GM21526 (cell line): Measurements from ENCODE around the gene SIM2.
"Not testable (repeated sequence)": the region's sequence is repeated elsewhere in the genome, so short reads cannot be mapped to it uniquely, and the experiment has no call there.

Source experiments
- ATAC-seq: cut with Tn5 transposase; IDR thresholded peaks from one replicate; pipeline ENCODE4 v1.9.1; 2021; ENCODE audit warnings: moderate library complexity; ENCODE audit not compliant: unreplicated experiment, low FRiP score

Gene SIM2, protein sequence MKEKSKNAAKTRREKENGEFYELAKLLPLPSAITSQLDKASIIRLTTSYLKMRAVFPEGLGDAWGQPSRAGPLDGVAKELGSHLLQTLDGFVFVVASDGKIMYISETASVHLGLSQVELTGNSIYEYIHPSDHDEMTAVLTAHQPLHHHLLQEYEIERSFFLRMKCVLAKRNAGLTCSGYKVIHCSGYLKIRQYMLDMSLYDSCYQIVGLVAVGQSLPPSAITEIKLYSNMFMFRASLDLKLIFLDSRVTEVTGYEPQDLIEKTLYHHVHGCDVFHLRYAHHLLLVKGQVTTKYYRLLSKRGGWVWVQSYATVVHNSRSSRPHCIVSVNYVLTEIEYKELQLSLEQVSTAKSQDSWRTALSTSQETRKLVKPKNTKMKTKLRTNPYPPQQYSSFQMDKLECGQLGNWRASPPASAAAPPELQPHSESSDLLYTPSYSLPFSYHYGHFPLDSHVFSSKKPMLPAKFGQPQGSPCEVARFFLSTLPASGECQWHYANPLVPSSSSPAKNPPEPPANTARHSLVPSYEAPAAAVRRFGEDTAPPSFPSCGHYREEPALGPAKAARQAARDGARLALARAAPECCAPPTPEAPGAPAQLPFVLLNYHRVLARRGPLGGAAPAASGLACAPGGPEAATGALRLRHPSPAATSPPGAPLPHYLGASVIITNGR

DNA sequence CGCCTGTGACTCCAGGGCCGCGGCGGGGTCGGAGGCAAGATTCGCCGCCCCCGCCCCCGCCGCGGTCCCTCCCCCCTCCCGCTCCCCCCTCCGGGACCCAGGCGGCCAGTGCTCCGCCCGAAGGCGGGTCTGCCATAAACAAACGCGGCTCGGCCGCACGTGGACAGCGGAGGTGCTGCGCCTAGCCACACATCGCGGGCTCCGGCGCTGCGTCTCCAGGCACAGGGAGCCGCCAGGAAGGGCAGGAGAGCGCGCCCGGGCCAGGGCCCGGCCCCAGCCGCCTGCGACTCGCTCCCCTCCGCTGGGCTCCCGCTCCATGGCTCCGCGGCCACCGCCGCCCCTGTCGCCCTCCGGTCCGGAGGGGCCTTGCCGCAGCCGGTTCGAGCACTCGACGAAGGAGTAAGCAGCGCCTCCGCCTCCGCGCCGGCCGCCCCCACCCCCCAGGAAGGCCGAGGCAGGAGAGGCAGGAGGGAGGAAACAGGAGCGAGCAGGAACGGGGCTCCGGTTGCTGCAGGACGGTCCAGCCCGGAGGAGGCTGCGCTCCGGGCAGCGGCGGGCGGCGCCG is at the start of gene SIM2:
SIM2 (plus strand) TSS at position 135 of the 565 bp plus-strand sequence. CDS start 632 bp downstream, outside the sequence.
- no peak for ATAC-seq

DNA sequence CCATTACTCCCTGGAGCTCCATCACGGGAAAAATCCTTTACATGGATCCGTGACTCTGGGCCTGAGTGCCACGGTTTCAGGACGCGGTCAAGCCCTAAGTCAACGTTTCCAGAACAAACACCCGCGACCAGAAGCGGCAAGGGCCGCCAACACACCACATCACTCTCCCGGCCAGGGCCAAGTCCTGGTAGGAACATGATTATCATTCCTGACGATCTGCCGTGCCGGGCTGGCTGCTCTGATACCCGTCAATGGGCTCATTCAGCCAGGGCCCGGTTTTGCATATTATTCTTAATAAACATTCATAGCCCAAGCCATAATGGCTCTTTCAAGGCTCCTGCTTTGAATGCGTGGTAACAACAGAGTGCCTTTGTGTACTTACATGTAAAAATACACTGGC is 44.6 kb upstream of the SIM2 start:
- no peak for ATAC-seq

DNA sequence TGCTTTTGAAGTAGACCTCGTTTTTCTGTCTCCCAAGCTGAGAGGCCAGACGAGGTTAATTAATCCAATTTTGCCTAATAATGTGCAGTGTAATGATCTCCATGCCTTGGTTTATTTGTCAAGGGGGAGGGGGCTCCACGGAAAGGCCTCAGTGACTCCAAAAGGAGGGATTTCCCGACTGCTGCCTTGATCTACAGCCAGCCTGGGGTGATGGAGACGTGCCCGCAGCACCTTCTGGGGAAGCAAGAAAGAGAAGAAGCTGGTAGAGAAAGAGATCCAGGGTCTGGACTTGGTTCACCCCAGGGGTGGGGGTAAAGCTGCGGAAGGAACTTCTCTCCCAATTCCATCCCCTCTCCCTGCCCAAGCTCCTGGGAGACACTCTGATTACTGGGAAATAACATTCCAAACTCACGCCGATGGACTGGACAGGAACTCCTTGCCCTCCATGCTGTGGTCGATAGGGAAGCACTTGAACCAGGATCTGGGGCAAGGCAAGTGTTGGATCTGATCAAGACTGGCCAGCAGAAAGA is 44.1 kb upstream of the SIM2 start:
- ATAC-seq: no peak

DNA sequence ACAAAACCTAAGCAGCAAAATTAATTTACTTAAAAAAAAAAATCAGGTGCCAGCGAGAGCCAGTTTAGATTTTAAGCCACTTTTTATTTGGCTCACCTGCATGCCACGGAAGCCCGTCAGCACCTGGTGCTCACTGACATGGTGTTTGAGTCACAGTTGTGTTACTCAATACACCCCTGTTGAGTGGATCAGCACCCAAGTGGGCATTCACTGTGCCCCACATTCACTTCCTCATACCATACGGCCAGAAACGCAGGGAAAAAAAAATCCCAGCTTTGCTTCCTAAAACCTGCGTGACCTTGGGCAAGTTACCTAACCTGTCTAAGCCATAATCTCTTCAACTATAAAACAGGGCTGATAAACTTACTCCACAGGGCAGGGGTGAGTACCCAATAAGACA is 42.8 kb upstream of the SIM2 start:
- no peak for ATAC-seq

DNA sequence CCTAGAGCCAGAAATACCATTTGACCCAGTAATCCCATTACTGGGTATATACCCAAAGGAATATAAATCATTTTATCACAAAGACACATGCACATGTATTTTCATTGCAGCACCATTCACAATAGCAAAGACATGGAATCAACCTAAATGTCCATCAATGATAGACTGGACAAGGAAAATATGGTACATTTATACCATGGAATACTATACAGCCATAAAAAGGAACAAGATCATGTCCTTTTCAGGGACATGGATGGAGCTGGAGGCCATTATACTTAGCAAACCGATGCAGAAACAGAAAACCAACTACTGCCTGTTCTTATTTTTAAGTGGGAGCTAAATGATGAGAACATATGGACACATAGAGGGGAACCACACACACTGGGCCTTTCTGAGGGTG is 41.6 kb upstream of the SIM2 start:
- not testable (repeated sequence) for ATAC-seq

DNA sequence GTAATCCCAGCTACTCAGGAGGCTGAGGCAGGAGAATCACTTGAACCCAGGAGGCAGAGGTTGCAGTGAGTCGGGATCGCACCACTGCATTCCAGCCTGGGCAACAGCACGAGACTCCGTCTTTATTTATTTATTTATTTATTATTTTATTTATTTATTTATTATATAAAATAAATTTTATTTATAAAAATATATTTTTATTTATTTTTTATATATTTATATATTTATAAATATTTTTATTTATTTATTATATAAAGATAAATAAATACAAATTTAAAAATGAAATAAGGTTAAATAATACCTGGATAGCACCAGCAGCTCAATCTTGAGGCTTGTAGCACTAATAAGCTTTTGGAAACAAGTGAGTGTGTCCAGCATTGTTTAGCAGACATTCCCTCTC is 40.9 kb upstream of the SIM2 start:
- no peak for ATAC-seq

DNA sequence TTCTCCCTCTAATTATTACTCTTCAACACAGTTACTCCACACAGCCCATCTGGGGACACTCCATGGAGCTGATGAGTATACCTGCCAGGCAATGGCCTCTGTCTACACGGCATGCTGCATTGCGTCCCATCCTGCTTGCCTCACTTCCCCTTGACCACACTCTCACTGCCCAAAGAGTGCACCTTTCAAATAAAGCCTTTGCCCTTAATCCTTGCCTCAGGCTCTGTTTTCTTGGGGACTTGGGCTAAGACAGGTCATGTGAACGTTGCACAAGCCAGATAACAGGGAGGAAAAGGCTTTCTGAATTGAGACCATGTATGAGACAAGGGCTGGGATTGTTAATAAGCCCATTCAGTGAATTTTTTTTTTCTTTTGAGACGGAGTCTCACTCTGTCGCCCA is 40.0 kb upstream of the SIM2 start:
- no peak for ATAC-seq

DNA sequence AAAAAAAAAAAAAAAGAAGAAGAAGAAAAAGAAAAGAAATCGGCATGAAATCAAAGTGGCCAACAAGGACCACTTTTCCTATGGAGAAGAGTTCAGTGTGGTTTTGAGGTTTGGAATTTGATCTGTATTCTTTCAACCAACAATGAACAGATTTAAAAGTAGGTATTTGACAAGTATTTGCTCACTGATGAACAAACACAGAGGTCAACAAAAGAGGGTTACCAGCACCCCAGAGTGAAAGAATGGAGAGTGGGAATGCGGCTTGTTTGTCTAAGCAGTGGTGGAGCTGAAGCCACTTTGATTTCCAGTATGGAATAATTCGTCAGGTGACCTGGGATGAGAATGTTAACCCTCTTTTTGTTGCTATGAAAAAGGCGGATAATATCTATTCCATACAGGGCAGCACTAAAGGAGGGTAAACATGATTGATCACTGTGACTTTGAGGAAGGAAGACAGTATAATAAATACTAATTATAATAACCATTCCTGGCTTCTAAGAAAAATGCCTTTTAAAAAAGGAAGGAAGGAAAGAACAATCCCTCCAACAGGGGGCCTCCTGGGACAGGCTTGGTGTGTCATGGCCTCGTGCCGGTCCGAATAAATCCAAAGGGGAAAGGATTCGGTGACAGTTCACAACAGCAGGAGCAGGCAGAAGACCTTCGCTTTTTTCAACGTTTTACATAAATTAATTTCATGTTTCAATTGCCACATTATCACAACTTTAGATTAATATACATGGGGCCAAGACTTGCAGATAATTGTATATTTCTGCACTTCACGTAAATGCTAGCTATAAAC is 37.2 kb upstream of the SIM2 start:
- no peak for ATAC-seq

DNA sequence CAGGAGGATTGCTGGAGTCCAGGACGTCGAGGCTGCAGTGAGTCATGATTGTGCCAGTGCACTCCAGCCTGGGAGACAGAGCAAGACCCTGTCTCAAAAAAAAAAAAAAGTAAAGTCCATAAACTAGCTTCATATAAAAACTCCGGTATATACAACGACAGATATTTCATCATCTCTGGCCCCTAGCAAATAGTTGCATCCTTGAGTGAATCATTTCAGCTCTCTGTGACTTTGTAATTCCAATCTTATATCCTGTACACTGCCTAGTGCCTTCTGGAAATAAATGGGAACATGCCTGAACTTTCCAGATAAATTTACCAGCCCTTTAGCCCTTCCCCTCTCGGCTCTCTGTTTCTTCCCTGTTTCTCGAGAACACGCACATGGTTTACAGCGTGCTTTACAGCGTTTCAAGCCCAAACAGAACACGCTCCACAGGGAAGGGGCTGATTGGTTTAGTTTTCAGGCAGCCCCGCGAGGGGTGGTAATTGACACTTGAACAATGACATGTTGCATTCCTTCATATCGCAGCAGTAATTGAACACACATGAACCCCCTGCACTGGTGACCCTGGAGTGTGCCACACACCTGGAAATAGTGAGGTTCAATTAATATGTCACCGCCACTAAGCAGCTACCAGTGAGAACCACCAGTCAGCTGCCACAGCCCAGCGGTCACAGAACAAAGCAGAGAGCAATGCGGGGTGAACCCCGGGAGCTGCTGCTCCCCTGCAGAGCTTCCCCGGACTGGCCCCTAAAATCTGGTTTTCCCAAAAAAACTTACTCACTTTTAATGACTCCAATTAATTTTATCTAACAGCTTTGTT is 35.7 kb upstream of the SIM2 start:
- ATAC-seq: no peak

DNA sequence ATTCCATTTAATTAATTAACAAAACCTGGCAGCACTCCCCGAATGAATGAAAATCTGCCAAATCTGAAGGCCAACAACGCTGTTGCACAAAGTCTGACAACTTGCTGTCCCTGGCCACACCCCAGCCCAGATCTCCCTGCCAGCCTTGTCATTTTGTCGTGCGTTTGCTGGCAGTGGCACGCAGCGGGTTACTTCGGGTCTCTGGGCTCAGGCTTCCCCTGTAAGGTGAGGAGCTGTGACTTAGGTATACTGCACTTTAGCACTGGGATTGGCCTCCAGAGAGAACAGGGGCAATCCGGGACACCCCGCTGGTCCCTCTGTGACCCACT is 34.3 kb upstream of the SIM2 start:
- no peak for ATAC-seq

DNA sequence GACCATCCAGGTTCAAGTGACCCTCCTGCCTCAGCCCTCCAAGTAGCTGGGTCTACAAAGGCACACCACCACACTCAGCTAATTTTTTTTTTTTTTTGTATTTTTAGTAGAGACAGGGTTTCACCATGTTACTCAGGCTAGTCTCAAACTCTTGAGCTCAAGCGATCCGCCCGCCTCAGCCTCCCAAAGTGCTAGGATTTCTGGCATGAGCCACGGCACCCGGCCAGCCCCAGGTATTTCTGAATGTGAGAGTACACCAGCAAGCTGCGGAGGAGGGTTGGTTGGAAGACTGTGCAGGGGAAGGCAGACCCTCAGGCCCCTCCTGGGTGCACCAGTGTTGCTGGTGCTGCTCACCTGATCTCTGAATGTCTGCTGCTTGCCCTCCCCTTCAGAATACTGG is 33.1 kb upstream of the SIM2 start:
- ATAC-seq: no peak

DNA sequence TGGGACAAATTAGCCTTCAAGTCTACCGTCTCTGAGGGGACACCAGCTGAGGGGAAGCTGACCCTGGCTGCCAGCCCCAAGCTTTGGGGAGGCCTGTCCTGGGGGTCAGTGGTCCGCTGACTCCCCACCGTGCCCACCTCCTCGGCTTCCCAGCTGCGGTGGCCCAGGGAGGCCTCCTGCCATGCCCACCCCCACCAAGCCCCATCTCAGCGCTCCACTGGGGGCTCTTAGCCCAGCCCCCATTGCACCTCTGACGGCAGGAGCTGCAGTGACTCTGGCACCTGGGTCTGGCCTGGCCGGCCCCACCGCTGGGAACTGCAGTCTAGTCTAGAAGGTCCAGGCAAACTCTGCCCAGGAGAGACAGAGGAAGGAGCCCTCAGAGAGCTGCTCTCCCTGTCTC is 30.2 kb upstream of the SIM2 start:
- ATAC-seq: no peak

DNA sequence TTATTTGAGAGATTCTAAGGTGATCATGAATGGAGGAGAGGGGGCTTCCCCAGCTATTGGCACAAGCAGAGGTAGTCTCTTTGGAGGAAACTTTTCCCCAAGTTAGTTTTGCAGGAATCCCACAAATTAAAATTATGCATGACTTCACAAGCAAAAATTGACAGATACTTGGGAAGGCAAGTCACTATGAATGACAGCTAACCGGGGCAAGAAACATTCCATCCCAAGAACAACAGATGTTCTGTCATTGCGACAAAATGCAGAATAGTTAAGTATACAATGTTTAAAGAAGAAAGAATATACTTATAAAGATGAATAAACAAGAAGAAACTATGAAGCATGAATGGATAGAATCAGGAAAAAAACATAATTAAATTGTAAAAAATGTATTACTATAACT is 27.1 kb upstream of the SIM2 start:
- ATAC-seq: no peak

DNA sequence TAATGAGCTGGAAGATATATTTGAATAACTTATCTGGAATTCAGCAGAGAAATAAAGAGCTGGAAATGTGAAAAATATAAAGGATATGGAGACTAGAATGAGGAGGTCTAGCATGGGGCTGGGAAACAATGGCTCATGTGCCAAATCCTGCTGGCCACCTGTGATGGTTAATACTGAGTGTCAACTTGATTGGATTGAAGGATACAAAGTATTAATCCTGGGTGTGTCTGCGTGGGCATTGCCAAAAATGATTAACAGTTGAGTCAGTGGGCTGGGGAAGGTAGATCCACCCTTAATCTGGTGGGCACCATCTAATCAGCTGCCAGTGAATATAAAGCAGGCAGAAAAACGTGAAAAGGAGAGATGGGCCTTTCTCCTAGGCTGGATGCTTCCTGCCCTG is 26.6 kb upstream of the SIM2 start:
- not testable (repeated sequence) for ATAC-seq

DNA sequence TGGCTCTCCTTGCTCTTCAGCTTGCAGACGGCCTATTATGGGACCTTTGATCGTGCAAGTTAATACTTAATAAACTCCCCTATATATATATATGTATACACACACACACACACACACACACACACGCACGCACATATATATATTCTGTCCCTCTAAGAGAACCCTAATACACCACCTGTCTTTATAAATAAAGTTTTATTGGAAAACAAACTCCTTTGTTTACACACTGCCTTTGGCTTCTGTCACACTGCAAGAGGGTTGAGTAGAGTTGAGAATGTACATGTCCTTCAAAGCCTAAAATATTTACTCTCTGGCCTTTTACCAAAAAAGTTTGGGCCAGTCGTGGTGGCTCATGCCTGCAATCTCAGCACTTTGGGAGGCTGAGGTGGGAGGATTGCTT is 26.2 kb upstream of the SIM2 start:
- ATAC-seq: no peak

DNA sequence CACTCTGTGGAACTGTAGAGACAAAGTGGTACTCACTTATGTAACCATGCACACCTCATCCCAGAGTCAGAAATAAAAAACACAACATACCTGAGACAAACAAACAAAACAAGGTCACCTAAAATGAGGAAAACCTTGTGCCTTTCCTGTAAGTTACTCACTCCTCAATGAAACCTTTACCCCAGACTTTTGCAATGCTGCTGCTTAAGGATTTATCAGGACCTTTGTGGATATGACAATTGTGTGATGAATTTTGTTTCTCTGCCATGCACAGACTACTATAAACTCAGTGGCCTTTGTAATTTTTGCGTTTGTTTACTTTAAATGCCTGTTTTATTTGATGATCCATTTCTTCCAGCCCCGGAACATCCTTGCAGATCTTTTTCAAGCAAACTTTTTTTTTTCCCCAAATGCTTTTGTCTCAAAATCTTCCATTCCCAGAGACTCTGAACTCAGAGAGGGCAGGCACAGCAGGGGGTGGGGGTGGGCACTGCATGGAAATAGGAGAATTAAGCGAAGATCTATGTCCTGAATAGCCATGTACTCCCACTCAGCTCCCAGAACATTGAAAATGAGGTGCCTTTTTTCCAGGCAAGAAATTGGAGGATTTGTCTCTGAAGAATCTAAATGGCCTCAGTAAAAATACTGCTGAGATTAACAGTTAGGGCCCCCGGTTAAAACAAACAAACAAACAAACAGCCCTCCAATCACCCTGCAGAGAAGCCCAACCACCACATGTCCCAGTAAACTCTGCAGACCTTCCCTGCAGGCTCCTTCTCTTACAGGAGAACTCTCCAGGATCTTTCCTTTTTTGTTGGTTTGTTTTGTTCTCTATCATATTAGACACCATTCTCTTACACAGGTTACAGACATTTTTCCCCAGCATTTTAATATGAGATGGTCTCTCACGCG is 22.6 kb upstream of the SIM2 start:
- ATAC-seq: no peak

DNA sequence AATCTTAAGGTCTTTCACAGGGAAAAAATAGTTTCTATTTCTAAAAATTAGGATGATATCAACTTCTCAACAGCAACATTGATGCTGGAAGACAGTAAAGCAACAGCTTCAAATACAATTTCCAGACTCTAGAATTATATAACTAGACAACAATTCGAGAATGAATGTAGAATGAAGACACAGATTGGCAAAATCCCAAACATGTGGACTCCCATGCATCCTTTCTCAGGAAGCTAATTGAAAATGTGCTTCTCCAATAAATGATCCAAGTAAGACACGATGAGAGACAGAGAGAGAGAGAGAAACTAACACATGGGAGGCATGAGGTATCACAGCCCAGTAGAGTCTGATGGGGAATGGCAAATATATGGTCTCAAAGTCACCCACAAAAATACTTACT is 21.5 kb upstream of the SIM2 start:
- no peak for ATAC-seq

DNA sequence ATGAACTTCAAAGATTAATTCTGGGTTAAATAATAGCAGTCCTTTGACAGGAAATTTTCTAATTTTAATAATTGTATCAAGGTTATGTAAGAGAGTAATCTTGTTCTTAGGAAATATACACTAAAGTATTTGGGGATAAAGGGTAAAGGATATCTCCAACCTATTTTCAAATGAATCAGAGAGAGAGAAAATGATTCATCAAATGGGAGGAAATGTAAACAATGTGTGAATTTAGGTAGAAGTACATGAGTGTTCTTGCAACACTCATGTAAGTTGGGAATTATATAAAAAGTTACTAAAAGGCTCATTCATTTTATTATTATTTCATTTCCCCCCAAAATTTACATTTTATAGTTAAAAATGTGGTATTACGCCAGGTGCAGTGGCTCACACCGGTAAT is 20.4 kb upstream of the SIM2 start:
- ATAC-seq: no peak

DNA sequence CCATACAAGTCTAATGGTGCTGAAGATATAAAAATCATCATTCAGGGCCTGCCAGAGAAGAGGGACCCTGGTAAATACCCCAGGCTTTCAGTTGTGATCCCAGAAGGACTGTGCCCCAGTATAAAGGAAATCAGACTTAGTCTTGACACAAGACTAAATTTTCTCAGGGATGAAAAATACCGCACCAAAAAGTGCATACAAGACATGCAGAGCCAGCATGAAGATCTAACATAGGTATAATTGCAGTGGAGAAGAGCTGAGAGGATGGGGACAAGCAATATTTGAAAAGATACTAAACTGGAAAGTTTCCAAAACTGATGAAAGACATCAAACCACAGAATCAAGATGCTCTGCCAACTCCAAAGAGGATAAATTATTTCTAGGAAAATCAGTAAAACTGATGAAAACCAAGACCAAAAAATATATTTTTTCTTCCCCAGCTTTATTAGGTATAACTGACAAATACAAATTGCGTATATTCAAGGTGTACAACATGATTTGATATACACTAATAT is 17.7 kb upstream of the SIM2 start:
- no peak for ATAC-seq
